HG02870 (cell line): Measurements from ENCODE around the gene SMPD4.
"Not testable (repeated sequence)": the region's sequence is repeated elsewhere in the genome, so short reads cannot be mapped to it uniquely, and the experiment has no call there.

Experiments
- ATAC-seq: cut with Tn5 transposase; IDR thresholded peaks from one replicate; pipeline ENCODE4 v1.9.1; 2021; ENCODE audit warnings: mild to moderate bottlenecking, moderate library complexity; ENCODE audit not compliant: unreplicated experiment

Gene SMPD4

GRCh38 chr2:130187268-130187667, 5.9 kb upstream of the SMPD4 start:
- no peak for ATAC-seq

GRCh38 chr2:130186391-130186790, 5.0 kb upstream of the SMPD4 start:
- no peak for ATAC-seq

- ATAC-seq = no peak
Measured at GRCh38 chr2:130185896-130186295, 4.5 kb upstream of the SMPD4 start.

- ATAC-seq = no peak
Measured at GRCh38 chr2:130185436-130185835, 4.0 kb upstream of the SMPD4 start.

GRCh38 chr2:130183512-130184373, 2.3 kb upstream of the SMPD4 start:
- no peak for ATAC-seq

GRCh38 chr2:130182826-130183511, 1.6 kb upstream of the SMPD4 start:
- not testable (repeated sequence) for ATAC-seq

GRCh38 chr2:130181880-130182682, 679 bp upstream of the SMPD4 start, which contains the start of gene MZT2B:
Gene MZT2B (plus strand): TSS chr2:130182262. CDS start chr2:130182283, 21 bp downstream.
- ATAC-seq = peak; percentile 79

GRCh38 chr2:130180404-130181324, 738 bp downstream of the SMPD4 start:
- ATAC-seq = not testable (repeated sequence)

- ATAC-seq = peak; percentile 87
Measured at GRCh38 chr2:130174866-130175265, 6.5 kb downstream of the SMPD4 start.

GRCh38 chr2:130169896-130170295, 11.5 kb downstream of the SMPD4 start:
- ATAC-seq = no peak

GRCh38 chr2:130169163-130169562, 12.2 kb downstream of the SMPD4 start:
- not testable (repeated sequence) for ATAC-seq

- ATAC-seq = not testable (repeated sequence)
Measured at GRCh38 chr2:130166611-130167010, 14.8 kb downstream of the SMPD4 start.

GRCh38 chr2:130165293-130166016, 15.9 kb downstream of the SMPD4 start:
- ATAC-seq = no peak

- no peak for ATAC-seq
Measured at GRCh38 chr2:130162968-130163367, 18.4 kb downstream of the SMPD4 start.

GRCh38 chr2:130162486-130162885, 18.9 kb downstream of the SMPD4 start:
- ATAC-seq = not testable (repeated sequence)

GRCh38 chr2:130160838-130161705, 20.3 kb downstream of the SMPD4 start:
- ATAC-seq = not testable (repeated sequence)

GRCh38 chr2:130160131-130160530, 21.3 kb downstream of the SMPD4 start:
- ATAC-seq = no peak

GRCh38 chr2:130159376-130159775, 22.0 kb downstream of the SMPD4 start:
- not testable (repeated sequence) for ATAC-seq
